NCI-H2196 (cell line): ENCODE measurements around the gene RASGEF1C.
A peak's percentile ranks its signal among the peaks of the same experiment; 100 is the strongest.
"Not testable (repeated sequence)": the region's sequence is repeated elsewhere in the genome, so short reads cannot be mapped to it uniquely, and the experiment has no call there.

Experiments
- DNase-seq: peaks from one replicate; lab custom pipeline; 2025; ENCODE audit not compliant: unreplicated experiment; lab: John Stamatoyannopoulos, UW

RASGEF1C gene

GRCh38 chr5:180137401-180138213 is 71.4 kb downstream of the RASGEF1C start:
- DNase-seq, result no peak

DNA sequence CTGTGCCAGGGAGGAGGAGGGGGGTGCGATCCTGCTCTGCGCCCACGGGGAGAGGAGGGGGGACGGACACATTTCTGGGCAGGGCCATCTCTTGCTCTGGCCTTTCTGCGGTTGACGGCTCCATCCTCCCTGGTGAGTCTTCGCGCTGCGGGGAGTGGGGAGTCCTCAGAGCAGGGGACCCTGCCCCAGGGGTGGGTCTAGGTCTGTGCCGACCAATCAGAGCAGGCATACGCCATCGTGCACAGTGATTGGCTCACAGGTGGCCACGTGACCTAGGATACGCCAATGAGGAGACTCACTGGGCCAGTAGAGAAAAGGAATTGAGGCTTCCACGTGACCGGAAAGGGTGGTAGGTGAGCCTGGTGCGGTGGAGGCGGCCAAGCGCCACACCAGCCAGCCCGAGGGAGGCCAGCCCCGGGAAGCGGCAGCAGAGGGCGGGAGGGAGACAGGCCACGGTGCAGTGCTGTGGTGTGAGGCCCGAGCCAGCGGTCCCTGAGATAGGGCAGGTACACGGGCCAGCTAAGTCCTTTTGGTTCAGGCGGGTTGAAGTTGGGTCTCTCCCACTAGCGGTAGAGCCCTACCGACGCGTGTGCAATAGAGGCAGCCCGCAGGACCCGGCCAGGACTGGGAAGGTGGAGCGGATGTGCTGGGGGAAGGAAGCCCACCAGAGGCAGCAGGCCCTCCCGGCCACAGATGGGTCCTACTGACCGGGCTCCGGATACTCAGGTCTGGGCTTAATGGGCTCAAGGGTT is 72.2 kb downstream of the RASGEF1C start:
- DNase-seq, result no peak

DNA sequence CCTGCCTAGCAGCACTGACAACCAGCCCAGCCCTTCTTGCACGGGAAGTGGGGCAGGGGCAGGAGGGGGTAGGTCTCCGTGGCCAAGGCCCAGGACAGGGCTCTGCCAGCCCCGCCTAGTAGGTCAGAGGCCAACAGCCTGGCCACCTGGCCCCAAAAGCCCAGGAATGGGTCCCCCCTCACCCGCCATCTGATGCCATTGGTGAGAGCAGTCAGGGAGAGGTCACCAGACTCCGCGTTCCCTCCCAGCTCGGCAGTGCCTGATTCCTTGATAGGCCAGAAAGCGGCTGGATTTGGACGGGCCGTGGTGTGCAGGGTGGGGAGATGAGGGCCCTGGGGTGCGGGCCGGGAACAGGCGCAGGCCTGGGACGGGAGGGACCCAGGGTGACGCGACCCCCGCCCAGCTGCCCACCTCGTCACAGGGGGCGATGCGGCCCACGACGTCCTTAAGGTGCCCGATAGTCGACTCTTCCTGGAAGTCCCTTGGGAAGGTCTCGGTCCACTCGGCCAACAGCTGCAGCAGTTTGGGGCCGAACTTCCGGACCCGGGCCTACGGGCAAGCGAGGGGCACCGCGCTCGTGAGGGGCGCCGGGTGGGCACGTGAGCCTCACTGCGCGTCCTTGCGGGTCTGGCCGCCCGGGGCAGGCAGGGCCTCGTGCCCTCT is 72.9 kb downstream of the RASGEF1C start:
- no peak for DNase-seq

DNA sequence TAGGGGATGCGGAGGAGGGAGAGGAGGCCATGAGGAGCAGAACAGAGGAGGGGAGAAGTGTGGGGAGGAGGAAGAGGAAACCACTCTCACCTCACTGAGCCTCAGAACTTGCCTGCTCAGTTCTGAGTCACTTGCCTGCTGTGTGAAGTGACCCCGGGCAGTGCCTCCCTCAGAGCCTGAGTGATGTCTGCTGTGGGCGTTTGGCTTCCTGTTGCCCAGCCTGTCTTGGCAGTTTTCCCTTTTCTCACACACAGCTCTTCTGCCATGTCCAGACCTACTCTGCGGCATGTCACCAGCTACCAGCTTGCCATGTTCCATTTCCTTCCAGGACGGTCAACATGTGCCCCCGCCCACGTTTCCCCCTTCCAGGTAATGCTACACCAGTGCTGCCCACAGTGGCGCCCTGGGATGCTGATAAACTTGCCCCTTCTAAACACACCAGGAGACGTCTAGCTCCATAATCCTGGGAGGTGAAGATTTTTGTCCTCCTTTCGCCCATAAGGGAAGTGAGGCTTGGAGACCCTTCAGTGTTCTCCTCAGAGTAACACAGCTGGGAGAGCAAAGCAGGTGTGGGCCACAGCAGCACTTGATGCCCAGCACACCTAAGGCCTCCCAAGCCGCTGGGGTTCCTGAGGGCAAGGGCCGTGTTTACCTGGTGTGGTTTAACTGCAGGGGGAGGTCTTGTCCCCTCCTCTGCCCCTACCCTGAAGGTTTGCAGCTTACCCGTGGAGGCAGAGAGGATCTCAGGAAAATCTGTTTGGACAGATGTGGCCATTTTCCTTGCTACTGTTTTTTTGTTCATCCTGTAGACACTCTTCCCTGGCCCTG is 73.7 kb downstream of the RASGEF1C start:
- DNase-seq, result no peak

GRCh38 chr5:180133971-180134508 is 75.0 kb downstream of the RASGEF1C start:
- no peak for DNase-seq

DNA sequence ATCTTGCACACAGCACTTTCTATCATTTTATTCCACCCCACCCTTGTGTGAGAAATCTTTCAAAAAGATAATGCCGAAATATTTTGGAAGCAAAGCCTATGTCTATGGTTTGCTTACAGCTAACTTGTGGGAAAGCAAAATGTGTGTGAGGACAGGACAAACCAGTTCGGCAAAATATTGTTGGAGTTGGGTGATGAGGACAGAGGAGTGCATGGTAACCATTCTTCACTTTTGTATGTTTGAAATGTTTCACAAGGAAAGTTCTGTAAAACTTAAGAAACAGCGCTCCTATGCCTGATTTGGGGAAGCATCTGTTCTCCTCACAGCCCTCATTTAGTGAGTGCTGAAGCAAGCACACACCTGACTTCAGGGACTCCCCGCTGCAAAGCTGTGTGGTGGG is 75.5 kb downstream of the RASGEF1C start:
- DNase-seq, result no peak

DNA sequence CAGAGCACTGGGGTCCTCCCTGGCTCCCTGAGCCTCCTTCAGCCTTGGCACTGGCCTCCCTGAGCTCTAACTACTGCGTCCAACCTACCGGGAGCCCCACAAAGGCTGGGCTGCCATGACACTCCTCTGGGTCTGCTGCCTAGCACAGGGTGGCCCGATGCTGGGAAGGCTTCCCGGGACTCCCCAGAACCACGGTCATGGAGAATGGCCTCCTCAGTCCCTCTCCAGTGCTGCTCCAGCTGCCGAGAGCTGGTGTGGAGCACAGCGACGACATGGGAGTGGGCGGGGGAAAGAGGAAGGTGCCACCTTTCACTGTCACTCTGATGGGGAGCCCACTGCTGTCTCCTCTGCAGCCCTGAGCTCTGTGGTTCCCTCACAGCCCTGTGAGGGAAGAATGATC is 76.0 kb downstream of the RASGEF1C start:
- no peak for DNase-seq

DNA sequence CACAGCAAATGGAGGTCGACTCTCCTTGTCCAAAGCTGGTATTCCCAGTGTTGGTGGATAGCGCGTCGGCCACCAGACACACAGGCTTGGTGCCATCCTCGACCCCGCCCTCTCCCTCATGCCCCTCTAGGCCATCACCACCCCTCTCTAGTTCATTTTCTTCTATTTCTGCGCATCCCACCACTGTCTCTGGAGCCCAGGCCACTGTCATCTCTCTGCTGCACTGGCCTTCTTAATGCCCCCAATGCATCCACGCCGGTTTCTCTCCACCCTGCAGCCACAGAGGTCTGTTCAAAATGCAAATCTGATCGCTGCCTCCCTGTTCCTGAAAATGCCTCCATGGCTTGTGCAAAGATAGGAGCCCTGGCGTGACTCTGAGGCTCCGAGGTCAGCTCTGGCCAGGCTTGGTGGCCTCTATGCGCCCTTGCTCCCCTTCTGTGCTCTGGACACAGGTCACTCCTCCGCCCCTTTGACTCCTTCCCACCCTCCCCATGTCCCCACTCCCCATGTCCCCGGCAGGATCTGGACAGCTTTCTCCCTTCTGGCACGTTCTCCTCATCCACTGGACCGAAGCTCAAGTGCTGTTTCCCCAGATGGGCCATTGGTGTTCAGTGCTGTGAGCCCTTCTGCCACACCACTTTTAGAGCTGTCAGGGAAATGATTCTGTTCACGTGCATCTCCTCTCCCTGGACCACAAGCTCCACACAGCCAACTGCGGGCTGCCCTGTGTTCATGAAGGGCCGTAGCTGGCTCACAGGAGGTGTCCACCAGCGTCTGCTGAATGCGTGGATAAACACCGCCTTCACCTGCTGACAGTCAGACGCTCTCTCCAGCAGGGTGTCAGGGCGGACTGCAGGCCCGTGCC is 77.9 kb downstream of the RASGEF1C start:
- DNase-seq, result no peak

DNA sequence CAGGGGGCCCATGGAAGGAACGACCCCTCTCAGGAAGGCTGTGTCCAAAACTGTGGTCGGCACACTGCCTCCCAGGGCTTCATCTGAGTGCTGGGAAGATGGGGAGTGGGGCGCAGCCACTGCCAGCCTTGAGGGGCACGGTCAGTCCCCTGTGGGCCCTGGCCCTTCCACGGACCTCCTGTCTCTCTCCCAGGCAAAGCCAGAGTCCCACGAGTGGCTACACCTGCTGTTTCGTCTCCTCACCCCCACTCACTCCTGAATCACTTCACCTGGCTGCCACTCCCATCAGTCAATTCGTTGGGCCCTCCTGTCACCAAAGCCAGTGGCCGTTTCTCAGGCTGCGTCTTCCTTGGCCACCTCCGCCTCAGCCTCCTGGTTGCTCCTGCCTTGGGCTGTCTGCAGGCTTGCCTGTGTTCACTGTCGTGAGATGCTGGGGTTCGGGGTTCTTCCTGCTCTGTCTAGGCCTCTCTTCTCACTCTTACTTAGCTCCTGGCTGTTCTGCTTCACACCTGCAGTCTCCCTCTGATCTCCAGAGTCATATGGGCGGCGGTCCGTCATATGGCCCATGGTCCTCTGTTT is 78.6 kb downstream of the RASGEF1C start:
- DNase-seq, result no peak

DNA sequence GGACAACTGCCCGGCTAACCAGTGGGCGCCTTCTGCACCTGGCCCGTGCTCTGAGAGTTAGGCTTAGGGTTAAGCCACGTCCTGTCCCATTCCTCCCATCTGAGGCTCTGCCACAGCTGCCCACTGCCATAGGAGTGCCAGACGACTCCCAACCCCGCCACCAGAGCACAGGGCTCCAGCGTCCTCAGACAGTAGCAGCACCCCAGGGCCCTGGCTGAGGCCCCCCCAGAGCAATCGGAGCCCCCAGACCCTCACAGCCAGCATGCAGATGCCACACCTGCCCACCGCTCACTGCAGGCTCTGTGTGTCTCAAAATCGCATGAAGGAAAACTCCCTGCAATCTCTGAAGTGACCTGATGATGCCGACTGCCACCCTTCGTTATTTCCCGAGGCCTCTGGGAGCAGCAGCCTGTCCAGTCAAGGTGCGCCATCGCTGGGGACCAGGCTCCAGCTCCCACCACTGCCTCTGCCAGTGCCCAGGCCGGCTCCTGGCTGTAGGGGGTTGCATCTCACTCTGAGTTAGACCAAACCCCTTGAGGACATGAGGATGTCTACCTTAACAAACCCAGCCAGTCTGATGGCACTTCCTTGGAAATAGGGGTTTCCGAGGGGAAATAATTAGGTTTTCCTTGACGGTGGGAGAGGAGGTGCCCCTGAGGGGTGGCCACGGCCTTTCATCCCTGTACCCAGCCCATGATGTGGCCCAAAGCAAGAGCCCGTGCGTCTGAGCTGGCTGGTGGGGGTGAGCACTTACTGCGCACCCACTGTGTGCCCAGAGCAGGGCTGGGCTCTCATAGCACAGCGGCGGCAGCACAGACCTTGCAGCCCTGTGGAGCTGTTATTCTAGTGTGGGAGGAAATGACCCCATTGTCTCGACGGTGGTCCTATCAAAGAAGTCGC is 79.5 kb downstream of the RASGEF1C start:
- DNase-seq, result no peak

DNA sequence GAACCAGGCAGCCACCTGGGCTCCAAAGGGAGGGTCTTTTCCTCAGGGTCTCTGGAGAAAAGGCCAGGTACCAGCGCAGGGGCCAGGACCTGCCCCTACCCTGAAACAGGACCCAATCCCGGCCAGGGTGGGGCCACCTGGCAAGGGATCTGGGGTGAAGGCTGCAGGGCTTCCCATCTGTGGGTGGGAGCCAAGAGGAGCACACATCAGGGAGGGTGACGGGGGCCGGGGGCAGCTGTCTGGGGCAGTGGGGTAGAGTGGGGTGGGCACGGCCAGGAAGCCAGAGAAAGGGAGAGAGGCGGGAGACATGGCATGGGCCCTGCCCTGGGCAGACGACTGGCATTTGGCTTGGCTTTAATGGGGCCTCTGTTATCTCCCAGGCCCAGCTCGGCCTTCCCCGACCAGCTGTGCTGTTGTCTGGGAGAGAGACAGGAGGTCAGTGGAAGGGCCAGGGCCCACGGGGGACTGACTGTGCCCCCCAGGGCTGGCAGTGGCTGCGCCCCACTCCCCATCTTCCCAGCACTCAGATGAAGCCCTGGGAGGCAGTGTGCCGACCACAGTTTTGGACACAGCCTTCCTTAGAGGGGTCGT is 80.2 kb downstream of the RASGEF1C start:
- no peak for DNase-seq

GRCh38 chr5:180127682-180128670 is 81.0 kb downstream of the RASGEF1C start:
- DNase-seq, result no peak

- DNase-seq, result peak; percentile 30
These were observed 82.0 kb downstream of the RASGEF1C start for GRCh38 chr5:180126716-180127681.

DNA sequence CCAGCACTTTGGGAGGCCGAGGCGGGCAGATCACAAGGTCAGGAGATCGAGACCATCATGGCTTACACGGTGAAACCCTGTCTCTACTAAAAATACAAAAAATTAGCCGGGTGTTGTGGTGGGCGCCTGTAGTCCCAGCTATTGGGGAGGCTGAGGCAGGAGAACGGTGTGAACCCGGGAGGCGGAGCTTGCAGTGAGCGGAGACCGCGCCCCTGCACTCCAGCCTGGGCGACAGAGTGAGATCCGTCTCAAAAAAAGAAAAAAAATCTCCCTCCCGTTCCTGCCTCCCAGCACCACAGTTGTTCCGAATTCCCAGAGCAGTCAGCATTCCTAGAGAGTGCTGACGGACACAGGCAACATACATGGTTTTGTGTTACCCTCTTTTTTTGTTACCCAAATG is 82.9 kb downstream of the RASGEF1C start:
- not testable (repeated sequence) for DNase-seq

DNA sequence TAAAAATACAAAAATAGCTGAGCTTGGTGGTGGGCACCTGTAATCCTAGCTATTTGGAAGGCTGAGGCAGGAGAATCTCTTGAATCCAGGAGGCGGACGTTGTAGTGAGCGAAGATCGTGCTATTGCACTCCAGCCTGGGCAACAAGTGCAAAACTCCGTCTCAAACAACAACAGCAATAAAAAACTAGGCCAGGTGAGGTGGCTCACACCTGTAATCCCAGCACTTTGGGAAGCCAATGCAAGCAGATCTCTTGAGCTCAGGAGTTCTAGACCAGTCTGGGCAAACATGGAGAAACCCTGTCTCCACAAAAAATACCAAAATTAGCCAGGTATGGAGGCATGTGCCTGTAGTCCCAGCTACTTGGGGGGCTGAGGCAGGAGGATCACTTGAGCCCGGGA is 84.3 kb downstream of the RASGEF1C start:
- DNase-seq, result not testable (repeated sequence)

DNA sequence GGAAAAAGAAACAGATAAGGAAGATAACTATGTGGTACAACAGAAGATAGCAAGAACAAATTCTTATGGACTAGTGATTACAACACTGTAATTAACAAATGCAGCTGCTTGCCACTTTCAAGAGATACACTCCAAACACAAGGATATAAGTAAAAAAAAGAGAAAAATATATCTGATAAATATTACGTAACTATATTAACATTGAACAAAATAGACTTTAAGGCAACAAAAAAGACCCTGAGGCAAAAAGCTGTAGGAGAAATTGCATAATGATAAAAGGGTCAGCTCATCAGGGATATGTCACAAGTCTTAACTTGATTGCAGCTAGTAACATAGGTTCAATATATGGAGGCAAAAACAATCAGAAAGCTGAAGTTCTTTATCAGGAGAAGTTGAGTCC is 86.1 kb downstream of the RASGEF1C start:
- DNase-seq, result no peak
